ENCODE data around the gene DAZAP1.

Gene DAZAP1

GRCh38 chr19:1426736-1427135 is 19.4 kb downstream of the DAZAP1 start:
- DNase-seq (ENCODE audit: low spot score), result no peak

- DNase-seq (ENCODE audit: low spot score), result no peak
Observed at GRCh38 chr19:1427221-1427920, 20.0 kb downstream of the DAZAP1 start.

GRCh38 chr19:1428738-1429391 is 21.5 kb downstream of the DAZAP1 start:
- no peak for DNase-seq (ENCODE audit: low spot score)

- no peak for DNase-seq (ENCODE audit: low spot score)
Observed at GRCh38 chr19:1429750-1430149, 22.4 kb downstream of the DAZAP1 start.

GRCh38 chr19:1430246-1430645 is 22.9 kb downstream of the DAZAP1 start:
- no peak for DNase-seq (ENCODE audit: low spot score)

- DNase-seq (ENCODE audit: low spot score), result no peak
Observed at GRCh38 chr19:1431759-1432506, 24.5 kb downstream of the DAZAP1 start.

GRCh38 chr19:1432507-1432887 is 25.1 kb downstream of the DAZAP1 start:
- DNase-seq (ENCODE audit: low spot score), result no peak

- DNase-seq (ENCODE audit: low spot score), result no peak
Observed at GRCh38 chr19:1433119-1434039, 26.0 kb downstream of the DAZAP1 start.

GRCh38 chr19:1434040-1434366 is 26.6 kb downstream of the DAZAP1 start:
- no peak for DNase-seq (ENCODE audit: low spot score)

- DNase-seq (ENCODE audit: low spot score), result no peak
Observed at GRCh38 chr19:1434577-1435060, 27.2 kb downstream of the DAZAP1 start.

GRCh38 chr19:1435378-1435989 is 28.1 kb downstream of the DAZAP1 start:
- no peak for DNase-seq (ENCODE audit: low spot score)

- DNase-seq (ENCODE audit: low spot score), result no peak
Observed at GRCh38 chr19:1437609-1438008, 30.2 kb downstream of the DAZAP1 start.

- DNase-seq (ENCODE audit: low spot score), result peak; percentile 95
Observed at GRCh38 chr19:1438035-1438932, 30.9 kb downstream of the DAZAP1 start, which contains the start of gene RPS15. Gene RPS15 (plus strand): TSS chr19:1438396. CDS start chr19:1438426, 30 bp downstream.

- no peak for DNase-seq (ENCODE audit: low spot score)
Observed at GRCh38 chr19:1438933-1439354, 31.6 kb downstream of the DAZAP1 start.

GRCh38 chr19:1439525-1440417 is 32.4 kb downstream of the DAZAP1 start:
- peak; percentile 32 for DNase-seq (ENCODE audit: low spot score)

- DNase-seq (ENCODE audit: low spot score), result no peak
Observed at GRCh38 chr19:1440418-1440801, 33.0 kb downstream of the DAZAP1 start.

- no peak for DNase-seq (ENCODE audit: low spot score)
Observed at GRCh38 chr19:1441022-1441426, 33.6 kb downstream of the DAZAP1 start.

GRCh38 chr19:1441677-1442438 is 34.5 kb downstream of the DAZAP1 start:
- DNase-seq (ENCODE audit: low spot score), result no peak
